ENCODE results near the gene FAM222B. TPM values are rescaled to one million over a fixed set of nuclear protein-coding genes. Genes with fewer than 3 reads are reported as not detected.
"Not testable (repeated sequence)": the region's sequence is repeated elsewhere in the genome, so short reads cannot be mapped to it uniquely, and the experiment has no call there.

FAM222B gene
- total and polyA plus RNA-seq, 8 donors = 16.5 to 25.4 (median 19.6) TPM

GRCh38 chr17:28878158-28878910 lies 35.7 kb upstream of the FAM222B start:
- no peak for DNase-seq
- ATAC-seq = no peak
- no peak for TF ChIP-seq CTCF (IDR thresholded peaks at IDR 0.05)
- Histone ChIP-seq H3K9me3 (no peaks in the 10 kb centered on the region), H3K27ac (no peak overlapping the region), H3K4me3 (no peak overlapping the region), H3K27me3 (no peaks in the 10 kb centered on the region), H3K36me3 (peaks cover 0 to 54% of the 10 kb centered on the region in 2 donors), H3K4me1 (no peaks in the 10 kb centered on the region)
- intact Hi-C loops (cut with DNase I) = no loop called here

- intact Hi-C loops (cut with DNase I); DNase-seq; H3K4me1 ChIP-seq; ATAC-seq; H3K27ac ChIP-seq; H3K4me3 ChIP-seq; H3K27me3 ChIP-seq; H3K9me3 ChIP-seq: not testable (repeated sequence)
- H3K36me3 ChIP-seq = peaks cover 0 to 43% of the 10 kb centered on the region in 2 donors
Measured at GRCh38 chr17:28877150-28877711, 34.6 kb upstream of the FAM222B start.

- H3K36me3 ChIP-seq = peaks cover 0 to 31% of the 10 kb centered on the region in 2 donors
- intact Hi-C loops (cut with DNase I) = no loop called here
- TF ChIP-seq CTCF (IDR thresholded peaks at IDR 0.05) = no peak
- DNase-seq = no peak
- H3K27ac ChIP-seq = no peak overlapping the region
- no peaks in the 10 kb centered on the region for H3K27me3 ChIP-seq
- H3K4me3 ChIP-seq = no peak overlapping the region
- H3K4me1 ChIP-seq = no peaks in the 10 kb centered on the region
- no peaks in the 10 kb centered on the region for H3K9me3 ChIP-seq
- ATAC-seq = no peak
Measured at GRCh38 chr17:28875848-28876550, 33.4 kb upstream of the FAM222B start.

GRCh38 chr17:28874750-28875149 lies 32.2 kb upstream of the FAM222B start:
- ATAC-seq (no peak), DNase-seq (no peak)
- H3K27me3 ChIP-seq = no peaks in the 10 kb centered on the region
- intact Hi-C loops (cut with DNase I) = no loop called here
- H3K9me3 ChIP-seq = no peaks in the 10 kb centered on the region
- peaks cover 0 to 19% of the 10 kb centered on the region in 2 donors for H3K36me3 ChIP-seq
- no peak for TF ChIP-seq CTCF (IDR thresholded peaks at IDR 0.05)
- H3K4me1 ChIP-seq = no peaks in the 10 kb centered on the region
- no peak overlapping the region for H3K27ac ChIP-seq
- H3K4me3 ChIP-seq = no peak overlapping the region

GRCh38 chr17:28873839-28874238 lies 31.2 kb upstream of the FAM222B start:
- H3K36me3 ChIP-seq = peaks cover 0 to 9% of the 10 kb centered on the region in 2 donors
- no peaks in the 10 kb centered on the region for H3K27me3 ChIP-seq
- no peaks in the 10 kb centered on the region for H3K9me3 ChIP-seq
- ATAC-seq = no peak
- no peak for DNase-seq
- intact Hi-C loops (cut with DNase I) = no loop called here
- no peak overlapping the region for H3K27ac ChIP-seq
- no peak overlapping the region for H3K4me3 ChIP-seq
- H3K4me1 ChIP-seq = no peaks in the 10 kb centered on the region
- TF ChIP-seq CTCF (IDR thresholded peaks at IDR 0.05) = no peak
